HepG2 (cell line): ENCODE measurements around the gene POLH. TPM values are rescaled to one million over a fixed set of nuclear protein-coding genes. Genes with fewer than 3 reads are reported as not detected.

ENCODE experiments used
- ATAC-seq: fragments of 200-7000 bp; cut with Tn5 transposase; 3 replicates; pipeline ENCODE4 v1.9.1; 2020; ENCODE audit warnings: mild to moderate bottlenecking, moderate library complexity
- BruUV-seq: library from RNA; stranded (reverse); fragments of 400-500 nt; replicated peaks from 2 replicates; lab custom pipeline; 2021; lab: Mats Ljungman, UMichigan
- CTCF ChIA-PET: fragments of 300-600 bp; formaldehyde crosslinking; extraction: SDS; loops from one replicate; lab custom pipeline; 2021; ENCODE audit warnings: low total read pairs, inconsistent platforms, low intra/inter-chr PET ratio; lab: Yijun Ruan, JAX
- POLR2A ChIA-PET: fragments of 350-600 bp; sonication (Branson Sonifier 250); formaldehyde crosslinking; loops from one replicate; lab custom pipeline; 2020; ENCODE audit warnings: antibody characterized with exemption, inconsistent platforms; lab: Yijun Ruan, JAX
- DNase-seq: peaks from one replicate; pipeline ENCODE4 v3.0.0-alpha.2; 2015; ENCODE audit warnings: low spot score
- FAIRE-seq: peaks from 3 replicates; lab custom pipeline; 2011; peaks lifted over from hg19 to GRCh38; lab: Jason Lieb, UNC
- H2AFZ ChIP-seq: one replicate; pipeline ENCODE4 v1.6.1; 2011; ENCODE audit warnings: low read length, inconsistent platforms
- H3K27ac ChIP-seq: fragments of 300-600 bp; 3 replicates; pipeline ENCODE4 v1.8.0; 2011; ENCODE audit warnings: mixed run types, mild to moderate bottlenecking, mixed read lengths, low read length, inconsistent platforms; ENCODE audit not compliant: insufficient read depth; ENCODE audit errors: extremely low read length
- H3K27me3 ChIP-seq, 2 experiments: fragments of 200-600 bp in 1 of 2; 2 replicates in 1 of 2; 3 replicates in 1 of 2; pipeline versions ENCODE4 v1.6.0 to v1.8.0; 2011; ENCODE audit warnings: low read length in 2 of 2, mild to moderate bottlenecking in 2 of 2, moderate library complexity in 2 of 2, inconsistent platforms in 1 of 2; ENCODE audit not compliant: insufficient read depth in 2 of 2, control insufficient read depth in 1 of 2
- H3K36me3 ChIP-seq, 2 experiments: fragments of 200-600 bp in 1 of 2; replicated peaks in 1 of 2; 2 replicates in 1 of 2; 3 replicates in 1 of 2; pipeline versions ENCODE4 v1.5.1 to v1.8.0; 2011; ENCODE audit warnings: low read length in 2 of 2, inconsistent platforms in 1 of 2; ENCODE audit not compliant: insufficient read depth in 2 of 2, control insufficient read depth in 1 of 2
- H3K4me1 ChIP-seq: 2 replicates; pipeline ENCODE4 v1.5.1; 2012; ENCODE audit warnings: low read length, inconsistent platforms; ENCODE audit not compliant: insufficient read depth
- H3K4me2 ChIP-seq: 2 replicates; pipeline ENCODE4 v1.6.0; 2011; ENCODE audit warnings: low read depth, low read length, inconsistent platforms
- H3K4me3 ChIP-seq, 3 experiments: fragments of 200-600 bp in 1 of 3; sonication (generic), shearing (Covaris generic) in 1 of 3; replicated peaks in 1 of 3; 2 replicates each; pipeline ENCODE4 v1.5.1; 2011 to 2016; ENCODE audit warnings: low read length in 3 of 3, inconsistent platforms in 2 of 3, low read depth in 2 of 3, mild to moderate bottlenecking in 2 of 3, control low read depth in 1 of 3, mixed read lengths in 1 of 3; ENCODE audit not compliant: insufficient read depth in 1 of 3
- H3K79me2 ChIP-seq: one replicate; pipeline ENCODE4 v1.6.1; 2011; ENCODE audit warnings: low read length, inconsistent platforms; ENCODE audit not compliant: insufficient read depth
- H3K9ac ChIP-seq: 2 replicates; pipeline ENCODE4 v1.6.0; 2011; ENCODE audit warnings: mild to moderate bottlenecking, low read depth, low read length, inconsistent platforms; ENCODE audit not compliant: insufficient read depth
- H3K9me3 ChIP-seq: 2 replicates; pipeline ENCODE4 v1.5.1; 2012; ENCODE audit warnings: mild to moderate bottlenecking, low read length
- H4K20me1 ChIP-seq: 2 replicates; pipeline ENCODE4 v1.6.0; 2011; ENCODE audit warnings: inconsistent platforms, mild to moderate bottlenecking, low read length, moderate library complexity; ENCODE audit not compliant: insufficient read depth
- ARHGAP35 ChIP-seq: sonication (generic); formaldehyde crosslinking; IDR thresholded peaks from 2 replicates; pipeline ENCODE4 v1.9.0; 2022; ENCODE audit warnings: mild to moderate bottlenecking, inconsistent platforms, moderate library complexity, missing genetic modification reagents, borderline replicate concordance
- BHLHE40 ChIP-seq: IDR thresholded peaks from 2 replicates; pipeline ENCODE4 v1.6.1; 2011; ENCODE audit warnings: low read length, improper control_type of control experiment
- EHMT2 ChIP-seq: fragments of 200-600 bp; sonication (generic); IDR thresholded peaks from 2 replicates; pipeline ENCODE4 v1.7.0; 2017; ENCODE audit warnings: antibody characterized with exemption, low read depth, low read length, borderline replicate concordance
- GFI1 ChIP-seq: sonication (generic); formaldehyde crosslinking; IDR thresholded peaks from 2 replicates; pipeline ENCODE4 v1.5.0; 2020; ENCODE audit warnings: missing genetic modification reagents, mild to moderate bottlenecking, borderline replicate concordance
- GZF1 ChIP-seq: sonication (generic); formaldehyde crosslinking; IDR thresholded peaks from 2 replicates; pipeline ENCODE4 v1.5.1; 2020; ENCODE audit warnings: mild to moderate bottlenecking, missing genetic modification reagents
- HES4 ChIP-seq: sonication (generic); formaldehyde crosslinking; IDR thresholded peaks from 2 replicates; pipeline ENCODE4 v1.9.0; 2021; ENCODE audit warnings: mild to moderate bottlenecking, missing genetic modification reagents, borderline replicate concordance
- HMGXB4 ChIP-seq, 2 experiments: sonication (generic) in 1 of 2; formaldehyde crosslinking in 1 of 2; IDR thresholded peaks; 2 replicates each; pipeline versions ENCODE4 v1.4.0 to v1.6.1; 2018 to 2020; ENCODE audit warnings: missing genetic modification reagents in 2 of 2, borderline replicate concordance in 1 of 2, low read depth in 1 of 2, mild to moderate bottlenecking in 1 of 2, missing biosample characterization in 1 of 2
- RFX1 ChIP-seq: fragments of 450-650 bp; IDR thresholded peaks from 2 replicates; pipeline ENCODE4 v1.6.1; 2017
- SMARCC2 ChIP-seq: fragments of 450-650 bp; IDR thresholded peaks from 2 replicates; pipeline ENCODE4 v1.6.1; 2017; ENCODE audit warnings: antibody characterized with exemption, mild to moderate bottlenecking
- SMYD3 ChIP-seq: sonication (generic); formaldehyde crosslinking; IDR thresholded peaks from 2 replicates; pipeline ENCODE4 v1.8.1; 2023; ENCODE audit warnings: mild to moderate bottlenecking, missing genetic modification reagents
- TFDP1 ChIP-seq: IDR thresholded peaks from 2 replicates; pipeline ENCODE4 v1.6.1; 2016; ENCODE audit warnings: missing compliant biosample characterization, missing genetic modification reagents, borderline replicate concordance
- UBTF ChIP-seq: sonication (generic); formaldehyde crosslinking; IDR thresholded peaks from 2 replicates; pipeline ENCODE4 v1.4.0; 2020; ENCODE audit warnings: mild to moderate bottlenecking, missing genetic modification reagents
- ZFP91 ChIP-seq: sonication (generic); formaldehyde crosslinking; IDR thresholded peaks from 2 replicates; pipeline ENCODE4 v1.9.0; 2022; ENCODE audit warnings: missing genetic modification reagents, mild to moderate bottlenecking, borderline replicate concordance
- ZNF292 ChIP-seq: sonication (generic); formaldehyde crosslinking; IDR thresholded peaks from 2 replicates; pipeline ENCODE4 v1.8.1; 2022; ENCODE audit warnings: mild to moderate bottlenecking, low read depth, missing genetic modification reagents, borderline replicate concordance
- ZNF547 ChIP-seq: sonication (generic); formaldehyde crosslinking; IDR thresholded peaks from 2 replicates; pipeline ENCODE4 v1.5.1; 2020; ENCODE audit warnings: mild to moderate bottlenecking, missing genetic modification reagents
- ZNF569 ChIP-seq: sonication (generic); formaldehyde crosslinking; IDR thresholded peaks from 2 replicates; pipeline ENCODE4 v1.5.0; 2020; ENCODE audit warnings: mild to moderate bottlenecking, missing genetic modification reagents, moderate library complexity, borderline replicate concordance
- WGBS: methylation state at CpG from one replicate; pipeline ENCODE4 v1.1.6; 2017; ENCODE audit warnings: low lambda C conversion rate; 5-methylcytosine and 5-hydroxymethylcytosine counted together
- in situ Hi-C: cut with HindIII; loops from 2 replicates; pipeline ENCODE4 v1.10.0; 2017; ENCODE audit warnings: low pct_unique_long_range_greater_than_20kb; ENCODE audit not compliant: extremely low pct_ligation_motif_present
- intact Hi-C: fragments of 100-400 bp; cut with micrococcal nuclease; formaldehyde crosslinking; loops from one replicate; pipeline ENCODE4 v1.10.0; 2022; ENCODE audit not compliant: unreplicated experiment
- polyA plus RNA-seq, 8 experiments: library from polyadenylated mRNA; depleted of rRNA in 3 of 8; stranded (reverse) in 7 of 8; unstranded in 1 of 8; fragments of >200 nt; fragmentation: Illumina TruSeq in 4 of 8; extraction: Trizol in 4 of 8; gene quantifications; 2 replicates each; pipeline versions ENCODE4 v1.2.1 to v1.2.3, GENCODE V29; 2011 to 2016; ENCODE audit warnings: low read depth in 4 of 8, missing spikeins in 1 of 8, mixed read lengths in 1 of 8; ENCODE audit not compliant: insufficient read depth in 1 of 8
- total RNA-seq, 5 experiments: library from RNA; depleted of rRNA; stranded (reverse); fragments of >200 nt; fragmentation: Illumina TruSeq; extraction: Trizol; gene quantifications; 2 replicates each; pipeline ENCODE4 v1.2.3, GENCODE V29; 2016; ENCODE audit warnings: low read depth in 1 of 5

The POLH gene
- total and polyA plus RNA-seq, 2 of the 13 experiments (the other 11 are each of a cell fraction or from before 2014, with no cell fraction given) = 11.6 to 25.0 TPM

GRCh38 chr6:43575105-43575771 lies 747 bp upstream of the POLH start:
- Histone ChIP-seq H2AFZ (no peak overlapping the region), H3K27ac (peak overlapping the region; percentile 68), H4K20me1 (no peaks in the 10 kb centered on the region), H3K36me3 (peaks cover 13 to 31% of the 10 kb centered on the region in 2 experiments), H3K4me1 (peaks cover 34% of the 10 kb centered on the region), H3K27me3 (no peaks in the 10 kb centered on the region; a peak in 1 of 5 replicates), H3K79me2 (peaks cover 67% of the 10 kb centered on the region), H3K4me3 (peak overlapping the region; percentile 84 to 100 (median 97)), H3K9ac (peak overlapping the region; percentile 81), H3K4me2 (peak overlapping the region; percentile 73), H3K9me3 (no peaks in the 10 kb centered on the region)
- intact Hi-C loops = loop anchor here (5.0 kb wide), 1 partner anchor 58 kb away; the partner anchor contains the start of genes POLR1C and YIPF3
- DNase-seq (peak; percentile 40), FAIRE-seq (no peak), ATAC-seq (peak; percentile 69)
- BruUV-seq = no TSS peak
- in situ Hi-C loops = no loop called here
- ChIA-PET POLR2A (interaction anchor here (0.6 to 2.9 kb wide), 20 partner anchors 9 to 596 kb away, joined by 3 to 33 read pairs (median 4); partner anchors contain the start of genes CUL7, DNPH1, GTPBP2 and LRRC73), CTCF (no interaction called here)
- 2% methylated on average over 36 of the region's 38 CpGs for WGBS
- no peak for TF ChIP-seq ZNF547
- TF ChIP-seq TFDP1 (CRISPR knock-in tag) = peak; percentile 44; the same call in 1 of the 2 replicates
- no peak; the same call in 1 of the 2 replicates for TF ChIP-seq BHLHE40
- no peak for TF ChIP-seq ZNF569
- TF ChIP-seq SMARCC2 = no peak
- TF ChIP-seq UBTF (CRISPR knock-in tag) = no peak
- 0 out of 2 replicates have a peak, but pooled peaks have one; percentile 9 for TF ChIP-seq ARHGAP35 (CRISPR knock-in tag)
- TF ChIP-seq EHMT2 = no peak
- TF ChIP-seq ZNF292 (CRISPR knock-in tag) = 0 out of 2 replicates have a peak, but pooled peaks have one; percentile 12
- TF ChIP-seq GZF1 (CRISPR knock-in tag) = no peak
- TF ChIP-seq ZFP91 (CRISPR knock-in tag) = no peak
- TF ChIP-seq HMGXB4 (CRISPR knock-in tag; IDR thresholded peaks at IDR 0.05; ENCODE audit: borderline replicate concordance in 1 of 2, low read depth in 1 of 2) = no peak; a peak in 1 of 4 replicates
- no peak for TF ChIP-seq SMYD3 (CRISPR knock-in tag)
- peak; percentile 64; the same call in 1 of the 2 replicates for TF ChIP-seq GFI1 (CRISPR knock-in tag)
- TF ChIP-seq HES4 (CRISPR knock-in tag) = 0 out of 2 replicates have a peak, but pooled peaks have one; percentile 79
- TF ChIP-seq RFX1 = no peak
